SK-MEL-5 (cell line): Measurements from ENCODE around the gene ABCC2. TPM values are rescaled to one million over a fixed set of nuclear protein-coding genes. Genes with fewer than 3 reads are reported as not detected.
"Not testable (repeated sequence)": the region's sequence is repeated elsewhere in the genome, so short reads cannot be mapped to it uniquely, and the experiment has no call there.

Experiments
- DNase-seq: peaks from one replicate; pipeline ENCODE4 v3.0.0-alpha.2; 2016; ENCODE audit warnings: low read depth, low spot score
- in situ Hi-C: cut with HindIII; loops from 2 replicates; pipeline ENCODE4 v1.10.0; 2016; ENCODE audit warnings: low sequenced_read_pairs, high pct_unique_total_duplicates, low pct_unique_long_range_greater_than_20kb
- polyA plus RNA-seq, 2 experiments: library from polyadenylated mRNA; depleted of rRNA; stranded (reverse); fragments of >200 nt; gene quantifications; 2 replicates each; pipeline ENCODE4 v1.2.3, GENCODE V29; 2015
- total RNA-seq: library from RNA; depleted of rRNA; stranded (reverse); fragments of >200 nt; shearing (Covaris generic); gene quantifications from 2 replicates; pipeline ENCODE4 v1.2.3, GENCODE V29; 2014; rRNA removed

Gene ABCC2
- total RNA-seq: 99.4 and 113 TPM in 2 replicates
- polyA plus RNA-seq (2015; cell fraction: cytosol; rRNA removed): 43.6 and 56.0 TPM in 2 replicates
- 480 and 534 TPM in 2 replicates for polyA plus RNA-seq (2015; cell fraction: nucleus; rRNA removed)

DNA sequence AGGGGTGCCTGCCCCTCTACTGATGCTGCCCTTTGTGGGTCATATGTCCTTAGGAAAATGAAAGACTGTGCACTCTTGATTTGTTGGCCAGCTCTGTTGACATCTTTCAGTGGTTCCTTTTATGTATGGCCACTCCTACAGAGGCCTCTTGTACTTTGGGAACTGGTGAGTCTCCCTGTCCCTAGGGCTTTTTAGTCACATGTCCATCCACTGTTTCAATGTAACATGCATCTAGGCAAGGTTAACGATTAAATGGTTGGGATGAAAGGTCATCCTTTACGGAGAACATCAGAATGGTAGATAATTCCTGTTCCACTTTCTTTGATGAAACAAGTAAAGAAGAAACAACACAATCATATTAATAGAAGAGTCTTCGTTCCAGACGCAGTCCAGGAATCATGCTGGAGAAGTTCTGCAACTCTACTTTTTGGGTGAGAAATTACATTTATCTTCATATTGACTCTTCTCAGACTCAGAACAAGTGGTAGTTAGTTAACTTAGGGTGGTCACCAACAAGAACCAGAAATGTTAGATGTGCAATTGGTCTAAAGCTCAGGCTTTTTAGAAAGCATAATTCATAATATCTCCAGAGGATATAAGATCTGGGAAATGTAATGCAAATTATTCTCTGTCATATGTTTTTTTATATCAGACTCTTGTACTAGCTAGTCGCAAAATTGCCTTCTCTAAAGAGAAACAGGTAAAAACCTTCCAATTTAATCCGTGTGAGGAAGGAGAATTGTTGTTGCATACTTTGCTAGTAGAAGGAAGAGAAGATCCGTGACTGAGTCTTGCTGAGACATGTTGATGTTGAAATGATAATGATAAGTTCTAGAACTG, at the start of gene ABCC2:
TSS of gene ABCC2 (plus strand) at position 194 of the 840 bp plus-strand sequence. CDS start at position 399, 205 bp downstream.
- in situ Hi-C loops: no loop called here
- peak; percentile 94 for DNase-seq

DNA sequence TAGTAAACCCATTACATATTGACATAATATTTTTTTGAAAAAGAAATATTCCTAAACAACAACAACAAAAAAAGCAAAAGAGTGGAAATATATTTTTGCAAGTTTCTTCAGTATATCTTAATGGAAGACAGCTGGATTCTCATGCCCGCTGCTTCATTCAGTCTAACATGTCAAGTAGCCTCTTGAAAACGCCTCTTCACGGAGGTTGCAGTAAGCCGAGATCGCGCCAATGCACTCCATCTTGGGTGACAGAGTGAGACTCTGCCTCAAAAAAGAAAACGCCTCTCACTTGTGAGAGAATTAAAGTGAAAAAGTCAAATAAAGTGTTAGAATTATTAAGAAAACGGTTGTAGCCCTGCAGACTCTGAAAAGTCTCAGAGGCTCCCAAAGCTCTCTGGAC, 49.1 kb upstream of the ABCC2 start:
- in situ Hi-C loops: no loop called here
- no peak for DNase-seq

DNA sequence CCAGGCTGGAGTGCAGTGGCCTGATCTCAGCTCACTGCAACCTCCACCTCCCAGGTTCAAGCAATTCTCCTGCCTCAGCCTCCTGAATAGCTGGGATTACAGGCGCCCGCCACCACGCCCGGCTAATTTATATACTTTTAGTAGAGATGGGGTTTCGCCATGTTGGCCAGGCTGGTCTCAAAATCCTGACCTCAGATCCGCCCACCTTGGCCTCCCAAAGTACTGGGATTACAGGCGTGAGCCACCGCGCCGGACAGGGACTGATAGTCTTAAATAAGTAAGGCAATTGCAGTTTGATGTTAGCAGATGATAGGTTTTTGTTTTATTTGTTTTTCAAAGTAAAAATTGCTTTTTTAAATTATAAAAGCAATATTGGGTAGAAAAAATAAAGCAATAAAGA, 48.3 kb upstream of the ABCC2 start:
- in situ Hi-C loops, DNase-seq: not testable (repeated sequence)

DNA sequence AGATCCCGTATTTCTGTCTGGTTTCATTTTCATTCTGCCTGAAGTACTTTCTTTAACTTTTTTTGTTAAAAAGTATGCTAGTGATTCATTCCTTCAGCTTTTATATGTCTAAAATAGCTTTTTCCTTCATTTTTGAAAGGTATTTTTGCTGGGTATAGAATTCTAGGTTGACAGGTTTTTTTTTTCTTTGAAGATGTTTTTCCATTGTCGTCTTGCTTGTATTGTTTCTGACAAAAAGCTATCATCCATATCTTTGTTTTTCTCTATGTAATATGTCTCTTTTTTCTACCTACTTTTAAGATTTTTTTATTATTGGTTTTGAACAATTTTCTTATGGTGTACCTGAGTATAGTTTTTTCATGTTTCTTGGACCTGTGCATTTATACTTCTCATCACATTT, 42.2 kb upstream of the ABCC2 start:
- no peak for DNase-seq
- in situ Hi-C loops: no loop called here

DNA sequence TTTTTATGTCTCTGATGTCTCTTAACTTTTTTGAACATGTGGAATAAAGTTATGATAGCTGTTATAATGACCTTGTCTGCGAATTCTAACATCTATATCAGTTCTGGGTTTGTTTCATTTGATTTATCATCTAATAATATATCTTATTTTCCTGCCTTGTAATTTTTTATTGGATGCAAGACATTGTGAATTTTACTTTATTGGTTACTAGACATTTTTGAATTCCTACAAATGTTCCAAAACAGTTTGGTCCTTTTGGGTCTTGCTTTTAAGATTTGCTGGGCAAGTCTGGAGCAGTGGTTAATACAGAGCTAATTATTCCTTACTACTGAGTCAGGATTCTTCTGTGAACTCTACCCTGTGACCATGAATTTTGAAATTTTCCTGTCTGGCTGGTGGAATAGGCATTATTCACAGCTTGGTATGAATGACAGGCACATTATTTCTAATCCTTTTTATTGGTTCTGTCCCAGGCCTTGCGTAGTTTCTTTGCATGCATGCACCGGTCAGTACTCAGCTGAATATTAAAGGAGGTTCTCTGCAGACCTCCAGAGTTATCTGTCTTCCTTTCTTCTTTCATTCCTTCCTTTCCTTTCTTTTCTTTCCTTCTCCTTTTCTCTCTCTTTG, 41.4 kb upstream of the ABCC2 start:
- no peak for DNase-seq
- in situ Hi-C loops: no loop called here

DNA sequence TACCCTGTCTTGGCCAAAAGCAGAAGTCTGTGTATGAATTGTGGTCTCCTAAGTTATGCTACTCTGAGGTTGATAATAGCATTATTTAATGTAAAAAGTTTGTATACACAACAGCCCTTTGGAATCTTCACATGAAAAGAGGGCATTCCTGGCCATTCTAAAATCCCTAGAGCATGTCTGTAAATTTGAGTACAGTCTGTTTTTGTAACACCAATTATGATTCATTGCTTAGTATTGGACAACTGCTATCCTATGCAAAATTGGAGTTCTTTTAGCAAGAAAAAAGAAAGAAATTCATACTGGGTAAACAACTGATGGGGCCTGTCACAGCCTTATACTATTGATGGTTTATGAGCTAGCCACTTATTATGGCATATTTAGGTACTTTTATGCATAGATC, 40.2 kb upstream of the ABCC2 start:
- in situ Hi-C loops: no loop called here
- no peak for DNase-seq

DNA sequence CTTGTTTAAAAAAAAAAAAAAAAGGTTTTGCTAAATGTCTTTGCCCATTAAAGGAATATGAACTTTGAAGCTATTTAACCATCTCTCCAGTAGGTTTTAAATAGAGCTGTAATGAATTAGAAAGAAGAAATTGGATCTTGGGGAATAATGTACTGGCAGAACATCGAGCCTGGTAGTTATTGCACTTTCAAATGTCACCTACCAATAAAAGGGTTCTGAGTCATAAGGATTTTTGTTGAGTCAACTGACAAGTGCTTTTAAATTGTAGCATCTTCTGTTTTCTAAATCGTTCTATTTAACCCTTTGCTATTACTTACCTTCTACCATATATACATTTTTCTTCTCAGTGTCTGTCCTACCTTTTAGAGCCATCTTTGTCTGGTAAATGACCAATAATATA, 39.7 kb upstream of the ABCC2 start:
- DNase-seq: no peak
- in situ Hi-C loops: no loop called here

DNA sequence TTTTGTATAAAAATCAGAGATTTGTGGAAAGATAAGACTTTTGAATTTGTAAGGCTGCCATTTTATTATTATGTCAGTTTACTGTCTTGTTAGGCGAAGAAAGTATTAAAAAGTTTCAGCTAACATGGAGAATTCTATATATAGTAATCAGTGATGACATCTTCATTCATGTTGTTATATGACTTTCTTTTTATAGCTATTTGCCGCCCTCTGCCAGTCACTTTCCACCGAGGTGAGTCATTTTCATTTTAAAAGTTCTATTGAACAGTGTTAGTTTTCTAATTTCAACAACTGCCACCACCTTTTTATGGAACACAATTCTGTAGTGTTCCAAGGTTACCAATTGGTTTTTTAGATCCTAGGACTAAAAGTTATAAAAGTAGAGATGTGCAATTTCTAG, 38.6 kb upstream of the ABCC2 start:
- in situ Hi-C loops: no loop called here
- no peak for DNase-seq

DNA sequence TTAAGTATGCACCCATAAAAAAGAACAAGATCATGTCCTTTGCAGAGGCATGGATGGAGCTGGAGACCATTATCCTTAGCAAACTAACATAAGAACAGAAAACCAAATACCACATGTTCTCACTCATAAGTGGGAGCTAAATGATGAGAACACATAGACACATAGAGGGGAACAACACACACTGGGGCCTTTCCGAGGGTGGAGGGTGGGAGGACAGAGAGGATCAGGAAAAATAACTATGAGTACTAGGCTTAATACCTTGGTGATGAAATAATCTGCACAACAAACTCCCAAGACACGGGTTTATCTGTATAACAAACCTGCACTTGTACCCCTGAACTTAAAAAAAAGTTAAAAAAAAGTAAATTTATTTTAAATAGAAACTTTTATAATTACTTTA, 36.3 kb upstream of the ABCC2 start:
- in situ Hi-C loops, DNase-seq: not testable (repeated sequence)

DNA sequence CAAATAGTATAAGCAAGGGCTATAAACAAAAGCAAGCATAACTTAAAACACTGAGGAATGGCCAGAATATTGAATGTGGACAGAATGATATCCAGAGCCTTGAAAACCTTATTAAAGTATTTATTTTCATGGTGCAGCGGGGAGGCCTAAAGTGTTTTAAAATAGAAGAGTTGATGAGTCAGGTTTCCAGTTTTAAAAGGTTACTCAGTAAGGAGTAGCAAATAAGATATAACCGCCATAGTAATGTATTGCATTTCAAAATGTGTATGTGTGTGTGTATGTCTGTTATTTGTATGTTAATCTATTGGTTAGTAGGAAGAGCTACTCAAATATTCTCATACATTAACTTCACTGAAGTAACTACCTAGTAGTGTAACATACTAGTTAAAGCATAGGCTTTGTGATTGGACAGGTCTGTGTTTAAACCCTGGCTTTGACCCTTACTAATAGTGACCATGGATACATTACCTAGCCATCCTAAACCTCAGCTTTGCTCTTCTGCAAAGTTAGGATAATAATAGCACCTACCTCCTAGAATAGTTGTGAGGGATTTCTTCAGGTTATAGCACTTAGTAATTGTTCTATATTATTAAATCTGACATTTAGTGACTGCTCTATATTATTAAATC, 33.5 kb upstream of the ABCC2 start:
- in situ Hi-C loops: no loop called here
- no peak for DNase-seq

DNA sequence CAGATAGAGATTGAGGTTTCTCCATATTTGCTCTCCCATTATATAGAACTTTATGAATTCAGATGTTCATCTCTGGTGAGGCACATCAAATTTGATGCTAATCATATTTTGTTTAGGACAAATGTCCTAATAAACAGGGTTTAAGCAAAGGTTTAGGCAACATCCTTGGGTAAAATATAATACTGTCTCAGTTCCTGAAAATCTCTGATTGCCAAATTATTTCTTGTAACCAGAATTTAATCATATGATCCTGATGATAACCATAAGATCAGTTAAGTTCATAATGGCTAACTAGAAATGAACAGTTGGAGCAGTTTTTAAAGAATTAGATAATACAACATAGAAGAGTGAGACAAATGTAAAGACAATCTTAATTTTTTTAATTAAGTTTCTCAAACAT, 31.8 kb upstream of the ABCC2 start:
- DNase-seq: no peak
- in situ Hi-C loops: no loop called here

DNA sequence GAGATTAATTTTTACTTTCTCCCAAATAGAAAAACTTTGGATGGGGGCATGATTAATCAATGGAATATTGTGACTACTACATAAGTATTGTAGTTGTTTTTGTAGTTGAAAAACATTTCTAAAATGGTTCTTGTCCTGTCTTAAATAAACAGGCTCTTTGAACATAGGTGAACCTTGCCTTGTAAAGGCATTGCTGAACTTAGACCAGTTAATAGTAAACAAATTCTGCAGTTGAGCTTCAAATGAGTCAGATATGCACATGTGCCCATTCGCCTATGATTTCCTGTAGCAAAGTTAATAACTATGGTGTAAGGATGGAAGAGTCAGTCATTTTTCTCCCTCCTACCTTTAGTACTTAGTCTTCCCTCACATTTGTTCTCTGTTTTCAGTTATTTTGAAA, 27.8 kb upstream of the ABCC2 start:
- in situ Hi-C loops: no loop called here
- DNase-seq: no peak

DNA sequence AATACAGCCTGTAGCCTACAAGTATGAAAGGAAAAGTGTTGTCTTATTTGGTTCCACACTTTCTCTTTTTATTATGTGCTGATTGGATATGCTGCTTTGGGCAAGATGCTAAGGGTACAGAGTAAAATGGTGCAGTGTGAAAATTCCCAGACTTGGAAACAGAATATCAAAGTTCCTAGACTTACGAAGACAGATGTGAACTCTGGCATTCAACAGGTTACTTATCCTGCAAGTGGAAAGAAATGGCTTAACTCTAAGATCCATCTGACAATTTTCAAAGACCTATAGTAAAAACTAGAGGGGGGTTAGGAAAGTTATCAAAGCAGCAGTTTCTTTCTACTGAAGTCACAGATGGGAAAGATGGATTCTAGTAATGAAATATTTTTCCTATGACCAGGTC, 26.3 kb upstream of the ABCC2 start:
- no peak for DNase-seq
- in situ Hi-C loops: no loop called here

DNA sequence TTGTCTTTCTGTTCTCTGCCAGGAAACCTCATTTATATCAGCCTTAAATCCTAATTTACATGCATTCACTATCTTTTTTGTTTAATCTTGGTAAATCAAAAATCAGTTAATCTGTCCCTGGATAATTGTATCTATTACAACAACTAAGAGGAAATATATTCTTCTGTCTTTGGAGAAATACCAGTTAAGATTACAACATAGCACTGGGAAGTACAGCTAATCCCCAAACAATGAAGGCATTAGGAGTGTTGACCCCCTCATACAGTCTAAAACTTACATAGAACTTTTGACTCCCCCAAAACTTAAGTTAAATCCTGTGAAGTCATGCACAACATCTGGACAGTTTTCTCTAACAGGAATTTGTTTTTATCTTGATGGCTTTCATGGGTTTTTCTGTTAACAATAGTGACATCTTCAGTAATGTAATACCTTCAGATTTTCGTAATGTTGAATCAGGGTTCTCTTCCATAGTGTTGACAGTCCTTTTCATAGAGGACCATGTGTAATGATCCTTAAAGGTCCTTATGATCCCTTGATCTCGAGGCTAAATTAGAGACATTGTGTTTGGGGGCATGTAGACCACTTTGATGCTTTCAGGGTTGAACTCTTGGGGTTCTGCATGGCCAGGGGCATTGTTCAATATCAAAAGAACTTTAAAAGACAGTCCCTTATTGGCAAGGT, 24.1 kb upstream of the ABCC2 start:
- no peak for DNase-seq
- in situ Hi-C loops: no loop called here

DNA sequence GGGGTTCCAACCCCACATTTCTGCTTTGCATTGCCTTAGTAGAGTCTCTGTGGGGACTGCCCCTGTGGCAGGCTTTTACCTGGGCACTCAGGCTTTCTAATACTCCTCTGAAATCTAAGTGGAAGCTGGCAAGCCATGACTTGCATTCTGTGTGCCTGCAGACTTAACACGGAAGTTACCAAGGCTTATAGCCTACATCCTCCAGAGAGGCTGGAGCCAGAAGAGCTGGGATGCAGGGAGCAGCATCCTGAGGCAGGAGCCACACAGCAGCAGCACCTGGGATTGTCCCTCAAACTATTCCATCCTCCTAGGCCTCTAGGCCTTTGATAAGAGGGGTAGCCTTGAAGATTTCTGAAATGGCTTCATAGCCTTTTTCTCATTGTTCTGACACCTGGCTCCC, 22.1 kb upstream of the ABCC2 start:
- in situ Hi-C loops: no loop called here
- DNase-seq: no peak

DNA sequence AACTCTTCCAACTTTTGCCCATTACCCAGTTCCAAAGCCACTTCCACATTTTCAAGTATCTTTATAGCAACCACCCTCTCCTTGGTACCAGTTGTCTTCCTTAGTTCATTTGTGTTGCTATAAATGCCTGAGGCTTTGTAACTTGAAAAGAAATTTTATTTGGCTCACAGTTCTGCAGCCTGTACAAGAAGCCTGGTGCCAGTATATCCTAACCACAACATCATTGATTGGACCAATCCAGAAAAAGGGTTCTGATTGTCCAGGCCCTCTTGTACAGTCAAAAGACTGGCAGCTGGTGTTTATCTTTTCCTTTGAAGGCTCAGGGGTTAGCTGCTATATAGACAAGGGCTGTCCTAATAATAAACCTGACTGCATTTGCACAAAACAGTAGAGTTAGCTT, 21.1 kb upstream of the ABCC2 start:
- in situ Hi-C loops: no loop called here
- DNase-seq: no peak

DNA sequence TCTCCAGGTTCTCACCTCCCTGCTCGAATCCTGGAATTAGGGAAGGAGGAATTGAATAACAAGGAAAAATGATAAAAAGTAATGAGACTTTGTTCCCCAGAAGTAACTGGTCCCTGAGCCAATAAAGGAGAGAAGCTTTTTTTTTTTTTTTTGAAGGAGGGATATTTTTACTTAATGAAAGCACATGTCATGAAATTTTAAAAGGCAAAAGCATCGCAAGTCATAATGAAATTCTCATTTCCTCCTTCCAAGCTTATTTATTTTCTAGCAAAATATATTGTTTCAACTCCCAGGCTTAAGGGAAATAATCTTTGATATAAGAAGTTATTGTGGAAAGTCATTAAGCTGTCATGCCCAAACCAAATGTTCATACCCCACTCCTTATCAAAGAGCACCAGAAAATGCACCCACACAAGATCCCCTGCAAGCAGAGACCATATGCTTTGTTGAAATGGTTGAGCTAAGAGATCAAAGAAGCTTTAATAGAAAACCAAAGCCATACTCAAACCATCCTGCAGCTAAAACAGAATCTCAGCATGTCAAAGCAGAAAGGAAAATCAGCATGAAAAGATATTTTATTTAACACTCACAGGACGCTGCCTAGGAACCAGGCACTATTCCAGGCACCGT, 16.7 kb upstream of the ABCC2 start:
- in situ Hi-C loops: no loop called here
- no peak for DNase-seq

DNA sequence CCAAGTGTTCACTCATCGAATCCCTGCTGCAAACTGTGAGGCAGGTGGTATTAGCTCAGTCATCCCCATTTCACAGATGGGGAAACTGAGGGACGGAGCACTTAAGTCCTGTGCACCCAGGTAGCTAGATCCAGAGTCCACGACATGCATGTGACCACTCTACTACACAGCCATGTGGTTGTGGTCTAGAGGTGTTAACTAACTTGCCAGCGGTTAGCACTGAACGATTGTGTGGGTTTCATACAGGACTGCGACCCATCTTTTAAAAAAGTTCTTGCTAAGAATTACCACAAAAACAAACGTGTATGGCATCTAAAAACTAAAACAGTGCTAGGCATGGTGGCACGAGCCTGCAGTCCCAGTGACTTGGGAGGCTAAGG, 16.1 kb upstream of the ABCC2 start:
- no peak for DNase-seq
- in situ Hi-C loops: no loop called here
